Lower leg skin (tissue), 3 donors: ENCODE data around the gene ARHGAP24.

Experiments used
- POLR2A ChIP-seq, 2 donors: fragments of 450-650 bp; IDR thresholded peaks; one replicate each; pipeline ENCODE4 v1.6.1; 2016 to 2017; ENCODE audit warnings: antibody characterized with exemption in 2 of 2, mild to moderate bottlenecking in 1 of 2, moderate library complexity in 1 of 2
- TF ChIP-seq, protein P1 (sequence below), 3 donors: fragments of 450-650 bp; IDR thresholded peaks; one replicate each; pipeline ENCODE4 v1.5.1; 2016; ENCODE audit warnings: antibody characterized with exemption in 3 of 3, mild to moderate bottlenecking in 3 of 3, moderate library complexity in 2 of 3

GRCh38 chr4:86031927-86032326 lies 557.0 kb downstream of the ARHGAP24 start:
- TF ChIP-seq POLR2A (IDR thresholded peaks at IDR 0.05): no peak
- TF ChIP-seq, protein P1, sequence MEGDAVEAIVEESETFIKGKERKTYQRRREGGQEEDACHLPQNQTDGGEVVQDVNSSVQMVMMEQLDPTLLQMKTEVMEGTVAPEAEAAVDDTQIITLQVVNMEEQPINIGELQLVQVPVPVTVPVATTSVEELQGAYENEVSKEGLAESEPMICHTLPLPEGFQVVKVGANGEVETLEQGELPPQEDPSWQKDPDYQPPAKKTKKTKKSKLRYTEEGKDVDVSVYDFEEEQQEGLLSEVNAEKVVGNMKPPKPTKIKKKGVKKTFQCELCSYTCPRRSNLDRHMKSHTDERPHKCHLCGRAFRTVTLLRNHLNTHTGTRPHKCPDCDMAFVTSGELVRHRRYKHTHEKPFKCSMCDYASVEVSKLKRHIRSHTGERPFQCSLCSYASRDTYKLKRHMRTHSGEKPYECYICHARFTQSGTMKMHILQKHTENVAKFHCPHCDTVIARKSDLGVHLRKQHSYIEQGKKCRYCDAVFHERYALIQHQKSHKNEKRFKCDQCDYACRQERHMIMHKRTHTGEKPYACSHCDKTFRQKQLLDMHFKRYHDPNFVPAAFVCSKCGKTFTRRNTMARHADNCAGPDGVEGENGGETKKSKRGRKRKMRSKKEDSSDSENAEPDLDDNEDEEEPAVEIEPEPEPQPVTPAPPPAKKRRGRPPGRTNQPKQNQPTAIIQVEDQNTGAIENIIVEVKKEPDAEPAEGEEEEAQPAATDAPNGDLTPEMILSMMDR (IDR thresholded peaks at IDR 0.05): no peak
